ENCODE data around the gene LPAR1.

The LPAR1 gene

DNA sequence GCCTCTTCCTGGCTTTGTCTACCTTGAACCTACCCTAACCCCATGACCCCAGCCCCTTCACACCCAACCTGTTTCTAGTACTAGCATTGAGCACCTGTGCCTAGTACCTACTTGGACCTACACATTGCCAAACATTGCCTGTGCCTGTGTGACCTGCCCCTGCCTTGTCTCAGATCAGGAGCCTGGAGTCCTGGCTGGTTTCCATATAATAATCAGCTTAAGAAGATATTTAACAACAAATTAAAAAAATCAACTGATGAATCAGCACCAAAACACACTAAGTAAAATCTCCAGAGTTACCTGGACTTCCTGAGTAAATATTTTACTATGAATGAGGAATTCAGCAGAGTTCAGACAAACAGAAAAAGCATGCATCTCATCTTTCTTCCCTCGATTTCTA lies 17.7 kb downstream of the LPAR1 start:
- no peak overlapping the region for H3K4me3 ChIP-seq (replicated peaks in 1 of 2; ENCODE audit: low read depth in 2 of 2, low read length in 2 of 2)
- TF ChIP-seq, protein P1, sequence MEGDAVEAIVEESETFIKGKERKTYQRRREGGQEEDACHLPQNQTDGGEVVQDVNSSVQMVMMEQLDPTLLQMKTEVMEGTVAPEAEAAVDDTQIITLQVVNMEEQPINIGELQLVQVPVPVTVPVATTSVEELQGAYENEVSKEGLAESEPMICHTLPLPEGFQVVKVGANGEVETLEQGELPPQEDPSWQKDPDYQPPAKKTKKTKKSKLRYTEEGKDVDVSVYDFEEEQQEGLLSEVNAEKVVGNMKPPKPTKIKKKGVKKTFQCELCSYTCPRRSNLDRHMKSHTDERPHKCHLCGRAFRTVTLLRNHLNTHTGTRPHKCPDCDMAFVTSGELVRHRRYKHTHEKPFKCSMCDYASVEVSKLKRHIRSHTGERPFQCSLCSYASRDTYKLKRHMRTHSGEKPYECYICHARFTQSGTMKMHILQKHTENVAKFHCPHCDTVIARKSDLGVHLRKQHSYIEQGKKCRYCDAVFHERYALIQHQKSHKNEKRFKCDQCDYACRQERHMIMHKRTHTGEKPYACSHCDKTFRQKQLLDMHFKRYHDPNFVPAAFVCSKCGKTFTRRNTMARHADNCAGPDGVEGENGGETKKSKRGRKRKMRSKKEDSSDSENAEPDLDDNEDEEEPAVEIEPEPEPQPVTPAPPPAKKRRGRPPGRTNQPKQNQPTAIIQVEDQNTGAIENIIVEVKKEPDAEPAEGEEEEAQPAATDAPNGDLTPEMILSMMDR (IDR thresholded peaks at IDR 0.05; ENCODE audit: low read depth, low read length) = no peak
- no peak for DNase-seq (ENCODE audit: low read depth in 2 of 2)

DNA sequence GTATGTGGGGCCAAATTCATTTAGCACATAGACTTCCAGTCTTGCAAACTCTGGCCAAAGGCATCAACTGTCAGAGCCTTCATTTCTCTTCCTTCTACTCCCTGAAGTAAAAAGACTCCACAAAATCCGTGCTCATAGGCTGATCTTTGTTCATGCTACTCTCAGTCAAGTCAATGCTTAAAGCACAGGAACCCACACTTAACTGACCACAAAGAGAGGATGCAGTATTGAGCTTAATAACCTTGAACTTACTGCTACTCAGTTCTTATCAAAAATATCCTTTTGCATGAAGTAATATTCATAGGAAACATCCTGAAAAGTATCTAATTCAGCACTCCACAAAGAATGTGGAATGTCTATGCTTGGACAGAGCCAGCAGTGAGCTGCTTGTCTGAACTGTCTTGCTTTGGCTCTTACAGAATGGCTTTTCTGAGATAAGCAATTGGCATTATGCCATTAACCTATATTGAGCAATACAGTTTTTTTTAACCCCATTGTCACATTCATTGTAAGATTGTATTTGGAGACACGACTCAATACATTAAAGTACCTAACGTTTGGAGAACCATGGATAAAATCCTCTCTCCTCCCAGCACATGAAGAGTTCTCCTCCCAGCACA lies 21.7 kb downstream of the LPAR1 start:
- DNase-seq (ENCODE audit: low read depth in 2 of 2) = peak; percentile 70 to 90
- H3K4me3 ChIP-seq (replicated peaks in 1 of 2; ENCODE audit: low read depth in 2 of 2, low read length in 2 of 2) = no peak overlapping the region
- TF ChIP-seq, protein P1 (IDR thresholded peaks at IDR 0.05; ENCODE audit: low read depth, low read length) = no peak

DNA sequence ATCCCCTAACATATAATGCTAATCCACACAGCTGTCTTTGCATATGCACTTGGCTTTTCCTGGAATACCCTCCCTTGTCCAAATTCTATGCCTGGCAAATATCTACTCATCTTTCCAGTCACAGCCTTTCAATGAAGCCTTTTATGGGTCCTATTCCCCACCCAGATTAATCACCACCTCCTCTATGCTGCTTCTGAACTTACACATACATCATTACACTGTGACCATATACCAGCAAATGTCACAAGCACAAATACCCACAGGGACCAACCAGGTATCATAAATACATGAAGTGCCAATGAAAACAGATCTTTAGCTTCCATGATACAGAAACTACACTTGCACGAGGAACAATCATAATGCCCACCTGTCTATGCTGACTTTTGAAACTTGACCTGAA lies 22.3 kb downstream of the LPAR1 start:
- no peak overlapping the region for H3K4me3 ChIP-seq (replicated peaks in 1 of 2; ENCODE audit: low read depth in 2 of 2, low read length in 2 of 2)
- TF ChIP-seq, protein P1 (IDR thresholded peaks at IDR 0.05; ENCODE audit: low read depth, low read length) = no peak
- DNase-seq (ENCODE audit: low read depth in 2 of 2) = no peak

DNA sequence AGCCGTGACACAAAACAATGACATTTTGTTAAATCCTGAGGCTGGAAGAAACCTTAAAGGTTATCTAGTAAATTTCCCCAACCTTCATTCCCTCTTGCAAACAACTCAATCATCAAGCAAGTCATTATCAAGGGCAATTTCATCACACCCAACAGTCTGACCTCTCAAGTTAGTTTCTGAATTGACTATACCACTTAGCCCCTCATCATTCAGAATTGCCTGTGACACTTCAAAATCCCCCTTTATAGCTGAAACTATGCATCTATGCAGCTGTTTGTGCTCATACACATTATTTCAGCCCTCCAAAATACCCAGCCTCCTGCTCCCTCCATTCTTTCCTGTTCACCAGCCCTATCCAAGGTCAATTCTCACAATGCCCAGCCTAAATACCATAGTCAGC lies 24.6 kb downstream of the LPAR1 start:
- TF ChIP-seq, protein P1 (IDR thresholded peaks at IDR 0.05; ENCODE audit: low read depth, low read length) = no peak
- DNase-seq (ENCODE audit: low read depth in 2 of 2) = no peak
- no peak overlapping the region for H3K4me3 ChIP-seq (replicated peaks in 1 of 2; ENCODE audit: low read depth in 2 of 2, low read length in 2 of 2)

DNA sequence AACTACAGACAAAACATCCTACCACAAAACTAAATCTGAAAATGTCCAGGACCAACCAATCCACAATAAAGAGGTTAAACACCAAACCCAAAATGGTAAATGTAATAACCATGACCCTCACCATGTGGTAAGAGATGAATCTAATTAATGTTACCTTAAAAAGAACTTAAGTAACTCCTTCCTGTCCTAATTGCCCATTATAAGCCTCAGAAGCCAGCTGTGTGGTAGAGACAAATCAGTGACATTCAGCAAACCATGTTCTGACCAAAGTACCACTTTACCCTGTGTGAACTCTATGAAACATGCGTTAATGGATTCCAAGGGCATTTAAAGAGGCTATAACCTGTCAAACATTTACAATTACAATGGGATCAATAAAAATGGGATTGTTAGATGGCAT lies 25.0 kb downstream of the LPAR1 start:
- H3K4me3 ChIP-seq (replicated peaks in 1 of 2; ENCODE audit: low read depth in 2 of 2, low read length in 2 of 2) = no peak overlapping the region
- no peak for DNase-seq (ENCODE audit: low read depth in 2 of 2)
- TF ChIP-seq, protein P1 (IDR thresholded peaks at IDR 0.05; ENCODE audit: low read depth, low read length) = no peak

DNA sequence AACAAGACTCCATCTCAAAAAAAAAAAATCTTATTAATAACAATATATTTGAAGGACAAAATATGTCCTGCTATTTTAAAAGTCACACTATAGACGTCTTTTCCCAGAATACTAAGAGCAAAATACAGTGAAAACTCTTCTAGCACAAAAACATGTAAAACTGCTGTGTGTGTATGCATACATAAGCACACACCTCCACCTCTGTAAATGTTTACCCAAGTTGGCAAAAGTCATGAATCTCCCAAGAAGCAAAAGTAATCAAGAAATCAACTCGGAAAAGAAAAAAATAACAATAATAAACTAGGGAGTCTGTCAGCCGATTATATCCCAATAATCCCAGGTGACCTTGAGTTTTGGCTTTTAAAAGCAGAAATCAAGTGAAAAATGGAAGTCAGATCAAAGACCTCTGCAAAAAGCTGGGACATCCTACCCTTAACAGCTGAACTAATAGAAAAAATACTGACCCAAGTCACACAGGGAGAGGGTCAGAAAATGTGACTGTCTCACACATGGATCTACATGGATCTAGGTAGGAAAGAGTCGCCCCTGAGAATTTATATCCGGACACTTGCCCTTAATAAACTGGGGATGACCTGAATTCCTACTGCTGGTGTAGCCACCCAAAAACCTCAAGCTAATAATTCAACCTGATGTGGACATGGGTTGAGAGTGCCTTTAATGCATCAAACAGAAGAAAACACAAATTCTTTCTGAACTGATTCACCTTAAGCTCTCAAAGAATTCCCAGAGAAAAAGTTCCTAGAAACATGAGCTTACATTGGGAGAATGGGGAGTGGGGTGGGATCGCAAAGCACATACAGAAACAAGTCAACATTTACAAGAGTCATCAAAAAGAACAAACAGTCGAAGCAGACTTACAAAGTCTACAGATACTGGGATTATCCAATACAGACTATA lies 29.9 kb downstream of the LPAR1 start:
- TF ChIP-seq, protein P1 (IDR thresholded peaks at IDR 0.05; ENCODE audit: low read depth, low read length) = no peak
- no peak overlapping the region for H3K4me3 ChIP-seq (replicated peaks in 1 of 2; ENCODE audit: low read depth in 2 of 2, low read length in 2 of 2)
- no peak for DNase-seq (ENCODE audit: low read depth in 2 of 2)
